Limb (tissue), 2 donors: ENCODE results near the gene ADAP1.
"Not testable (repeated sequence)": the region's sequence is repeated elsewhere in the genome, so short reads cannot be mapped to it uniquely, and the experiment has no call there.

Experiments
- DNase-seq, 2 donors: peaks; one replicate each; pipeline ENCODE4 v3.0.0-alpha.2; 2016; ENCODE audit errors: extremely low spot score in 2 of 2

Gene ADAP1

GRCh38 chr7:960269-960871 is 5.9 kb upstream of the ADAP1 start:
- no peak for DNase-seq

- DNase-seq: not testable (repeated sequence)
These were observed 5.3 kb upstream of the ADAP1 start for GRCh38 chr7:959740-960139.

GRCh38 chr7:959271-959670 is 4.8 kb upstream of the ADAP1 start:
- no peak for DNase-seq

GRCh38 chr7:958221-959200 is 4.0 kb upstream of the ADAP1 start:
- DNase-seq: no peak

- no peak for DNase-seq
These were observed 3.1 kb upstream of the ADAP1 start for GRCh38 chr7:957418-958220.

- DNase-seq: no peak
These were observed 1.6 kb upstream of the ADAP1 start for GRCh38 chr7:956031-956430.

- DNase-seq: peak in 1 of 2 donors; percentile 70
These were observed 743 bp downstream of the ADAP1 start for GRCh38 chr7:953547-954327.

- peak in 1 of 2 donors; percentile 28 for DNase-seq
These were observed 1.7 kb downstream of the ADAP1 start for GRCh38 chr7:952548-953441.

GRCh38 chr7:951881-952547 is 2.5 kb downstream of the ADAP1 start:
- peak in 1 of 2 donors; percentile 25 for DNase-seq

- peak in 1 of 2 donors; percentile 23 for DNase-seq
These were observed 5.2 kb downstream of the ADAP1 start for GRCh38 chr7:949021-949934.

GRCh38 chr7:947391-948210 is 6.9 kb downstream of the ADAP1 start:
- peak in 1 of 2 donors; percentile 20 for DNase-seq

- peak in 1 of 2 donors; percentile 22 for DNase-seq
These were observed 8.1 kb downstream of the ADAP1 start for GRCh38 chr7:946256-946996.

- DNase-seq: peak in 1 of 2 donors; percentile 31
These were observed 8.8 kb downstream of the ADAP1 start for GRCh38 chr7:945556-946255.

GRCh38 chr7:945147-945555 is 9.3 kb downstream of the ADAP1 start:
- no peak for DNase-seq

GRCh38 chr7:944744-945143 is 9.7 kb downstream of the ADAP1 start:
- no peak for DNase-seq

GRCh38 chr7:943793-944192 is 10.7 kb downstream of the ADAP1 start:
- DNase-seq: not testable (repeated sequence)
